GM18519 (cell line): ENCODE data around the gene SMOC1.

Experiments
- ATAC-seq: cut with Tn5 transposase; IDR thresholded peaks from one replicate; pipeline ENCODE4 v1.9.1; 2021; ENCODE audit warnings: mild to moderate bottlenecking, moderate library complexity; ENCODE audit not compliant: unreplicated experiment, low FRiP score

Gene SMOC1

DNA sequence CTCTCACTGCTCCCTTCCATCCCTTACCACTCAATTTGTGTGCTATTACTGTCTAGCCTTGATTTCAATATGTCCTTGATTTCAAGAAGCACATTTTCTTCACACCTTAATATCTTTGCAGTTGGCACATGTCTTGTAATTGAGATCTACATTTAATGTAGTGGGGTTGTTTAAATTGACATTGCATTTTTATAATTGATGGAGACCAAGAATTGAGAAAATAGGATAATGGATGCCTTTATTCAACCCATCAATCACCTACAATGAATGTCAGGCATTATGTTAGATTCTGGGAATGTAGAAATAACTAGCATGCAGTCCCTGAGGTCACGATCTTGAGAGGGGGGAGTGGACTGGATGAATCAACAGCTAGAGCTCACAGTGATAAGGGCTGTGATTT is 94.6 kb downstream of the SMOC1 start:
- ATAC-seq, result no peak

GRCh38 chr14:69979882-69980281 is 100.7 kb downstream of the SMOC1 start:
- no peak for ATAC-seq

DNA sequence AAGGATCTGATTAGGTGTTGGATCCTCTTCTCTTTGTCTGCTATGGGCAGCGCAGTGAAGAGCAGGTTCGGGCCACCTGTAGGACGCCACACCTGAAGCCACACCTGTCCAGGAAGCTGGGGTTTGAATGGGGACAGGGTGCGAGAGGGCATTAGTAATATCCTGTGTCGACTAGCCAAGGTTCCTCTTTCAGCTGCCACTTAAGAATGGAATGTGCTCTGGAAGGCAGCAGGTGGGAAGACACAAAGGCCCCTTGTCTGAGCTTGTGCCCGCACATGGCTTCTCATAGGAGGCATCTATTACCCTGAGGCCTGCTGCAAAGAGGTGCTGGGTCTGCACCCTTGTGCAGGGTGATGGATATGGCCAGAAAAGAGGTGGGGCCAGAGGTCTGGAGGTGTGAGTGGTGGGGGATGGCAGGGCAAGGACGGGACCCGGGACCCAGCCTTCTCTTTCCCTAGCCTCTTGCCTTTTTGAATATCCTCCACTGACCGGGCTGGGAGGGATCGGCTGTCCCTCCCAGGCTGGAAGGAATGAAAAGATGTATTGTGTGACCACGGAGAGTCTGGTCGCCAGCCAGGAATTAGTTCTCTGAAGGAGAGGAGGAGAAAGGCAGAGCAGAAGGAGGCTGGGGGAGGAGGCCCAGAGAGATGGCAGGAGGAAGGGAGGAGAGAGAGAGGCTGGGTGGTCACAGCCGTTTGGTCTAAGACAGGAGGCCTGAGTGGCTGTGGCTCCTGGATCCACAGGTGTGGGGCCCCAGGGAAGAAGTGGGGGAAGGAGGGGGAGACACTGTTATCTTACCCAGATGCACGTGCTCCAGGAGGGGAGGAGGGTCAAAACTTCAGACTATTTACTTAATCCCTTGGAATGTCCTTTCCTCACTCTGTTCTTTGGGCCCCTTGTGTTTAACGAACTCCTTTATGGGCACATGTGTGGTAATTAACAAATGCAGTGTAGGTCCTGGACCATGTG is 101.5 kb downstream of the SMOC1 start:
- ATAC-seq, result no peak

- ATAC-seq, result no peak
Measured at GRCh38 chr14:69982220-69982839, 103.1 kb downstream of the SMOC1 start.

DNA sequence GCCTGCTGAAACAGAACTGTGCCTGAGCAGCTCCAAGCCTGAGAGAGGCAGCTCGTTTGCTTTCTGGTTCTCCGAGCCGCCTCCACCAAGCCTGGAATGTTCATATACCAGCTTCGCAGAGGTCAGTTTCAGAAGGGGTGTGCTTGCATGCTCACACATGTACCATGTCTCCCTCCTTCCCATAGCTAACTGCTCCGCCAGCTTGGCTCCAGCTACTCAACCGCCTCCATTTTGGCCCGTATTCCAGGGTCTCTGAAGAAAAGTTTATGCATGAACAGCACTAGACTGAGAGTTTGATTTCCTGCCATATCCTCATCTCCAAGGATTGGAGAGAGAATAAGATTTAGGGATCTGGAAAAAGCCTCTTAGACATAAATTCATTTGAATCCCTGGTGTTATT is 103.7 kb downstream of the SMOC1 start:
- no peak for ATAC-seq

DNA sequence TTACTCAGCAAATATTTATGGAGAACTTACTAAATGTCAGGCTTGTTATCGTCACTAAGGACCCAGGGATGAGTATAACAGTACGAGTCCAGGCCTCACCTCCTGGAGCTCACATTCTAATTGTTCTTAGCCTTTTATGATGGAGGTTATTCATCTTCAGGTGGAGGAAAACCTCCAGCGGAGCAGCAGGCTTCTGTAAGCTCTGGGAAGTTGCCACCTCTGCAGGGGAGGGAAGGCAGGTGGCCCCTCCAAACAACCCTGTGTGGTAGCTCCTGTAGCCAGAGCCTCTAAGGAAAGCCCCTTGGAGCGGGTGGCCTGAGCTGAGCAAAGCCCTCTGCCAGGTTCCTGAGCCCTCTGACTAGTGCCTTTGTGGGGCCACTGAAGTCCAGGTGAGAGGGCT is 104.1 kb downstream of the SMOC1 start:
- no peak for ATAC-seq

DNA sequence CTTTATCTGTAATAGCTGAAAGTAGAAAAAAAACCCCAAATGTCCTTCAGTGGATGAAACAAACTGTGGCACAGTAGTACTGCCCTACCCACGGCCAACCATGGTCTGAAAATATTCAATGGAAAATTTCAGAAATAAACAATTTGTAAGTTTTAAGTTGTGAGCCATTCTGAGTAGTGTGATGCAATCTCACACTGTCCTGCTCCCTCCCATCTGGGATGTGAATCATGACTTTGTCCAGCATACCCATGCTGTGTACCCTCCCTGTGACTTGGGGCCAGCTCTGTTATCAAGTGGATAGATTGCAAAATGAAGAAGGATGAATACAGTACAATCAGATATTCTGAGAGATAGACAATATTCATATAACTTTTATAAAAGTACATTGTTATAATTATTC is 106.2 kb downstream of the SMOC1 start:
- no peak for ATAC-seq

GRCh38 chr14:69986336-69986735 is 107.1 kb downstream of the SMOC1 start:
- no peak for ATAC-seq

DNA sequence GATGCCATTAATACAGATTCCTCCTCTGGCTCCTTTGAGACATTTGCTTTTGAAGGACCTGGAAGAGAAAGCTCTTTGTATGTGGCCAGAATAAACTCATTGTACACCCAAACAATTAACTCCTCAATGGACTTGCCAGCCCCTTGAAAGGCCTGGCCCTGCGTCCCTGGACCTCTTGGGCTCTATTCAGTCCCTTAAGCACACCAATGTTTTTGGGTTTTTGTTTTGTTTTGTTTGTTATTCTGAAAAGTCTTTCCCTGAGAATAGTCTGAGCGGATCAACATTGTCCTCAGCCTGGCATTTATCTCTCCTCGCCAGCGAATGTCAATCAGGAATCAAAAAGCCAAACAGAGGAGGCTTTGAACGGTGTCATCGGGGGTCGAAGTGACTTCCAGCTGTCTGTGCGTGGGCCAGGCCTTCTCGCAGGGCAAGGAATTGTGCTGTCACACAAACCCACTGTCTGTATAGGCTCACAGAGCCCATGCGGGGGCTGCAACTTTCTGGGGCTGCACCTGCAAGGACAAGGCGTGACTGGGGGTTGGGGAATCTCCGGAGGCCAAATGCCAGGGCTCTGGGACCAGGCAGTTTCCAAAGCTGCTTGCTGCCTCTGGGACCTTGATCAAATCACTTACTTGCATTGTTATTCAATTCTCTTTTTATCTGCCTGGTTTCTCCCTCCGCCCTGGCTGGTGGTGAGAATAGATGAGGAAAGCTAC is 108.3 kb downstream of the SMOC1 start:
- ATAC-seq, result no peak

DNA sequence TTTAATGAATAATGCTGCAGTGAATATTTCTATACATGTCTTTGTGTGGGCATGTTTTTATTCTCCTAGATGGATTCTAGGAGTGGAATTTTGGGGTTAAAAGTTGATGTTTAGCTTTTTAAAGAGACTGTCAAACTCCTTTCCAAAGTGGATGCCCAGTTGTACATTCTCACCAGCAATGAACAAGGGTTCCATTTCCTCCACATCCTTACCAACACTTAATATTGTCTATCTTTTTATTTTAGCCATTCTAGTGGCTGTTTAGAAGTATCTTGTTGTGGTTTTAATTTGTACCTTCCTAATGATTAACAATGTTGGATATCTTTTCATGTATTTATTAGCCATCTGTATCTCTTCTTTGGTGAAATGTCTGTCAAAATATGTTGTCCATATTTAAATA is 109.8 kb downstream of the SMOC1 start:
- no peak for ATAC-seq

- ATAC-seq, result no peak
Measured at GRCh38 chr14:69989622-69990021, 110.4 kb downstream of the SMOC1 start.

DNA sequence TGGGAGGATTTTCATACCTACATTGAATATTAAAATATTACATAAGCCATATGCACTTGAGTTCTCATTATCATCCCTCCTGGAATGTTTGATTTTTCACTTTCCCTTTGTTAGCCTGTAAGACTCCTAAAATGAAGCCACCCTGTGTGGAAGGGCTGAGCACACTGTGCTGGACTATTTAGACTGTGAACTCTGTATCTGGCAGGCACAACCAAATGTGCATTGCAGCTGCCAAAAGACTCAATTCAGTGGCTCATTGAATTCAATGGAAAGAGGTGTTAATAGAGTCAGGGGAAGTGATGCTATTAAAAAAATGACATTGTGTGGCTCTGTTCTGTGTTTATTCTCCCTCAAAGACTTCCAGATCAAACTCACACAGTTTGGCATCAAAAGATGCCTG is 111.1 kb downstream of the SMOC1 start:
- no peak for ATAC-seq

DNA sequence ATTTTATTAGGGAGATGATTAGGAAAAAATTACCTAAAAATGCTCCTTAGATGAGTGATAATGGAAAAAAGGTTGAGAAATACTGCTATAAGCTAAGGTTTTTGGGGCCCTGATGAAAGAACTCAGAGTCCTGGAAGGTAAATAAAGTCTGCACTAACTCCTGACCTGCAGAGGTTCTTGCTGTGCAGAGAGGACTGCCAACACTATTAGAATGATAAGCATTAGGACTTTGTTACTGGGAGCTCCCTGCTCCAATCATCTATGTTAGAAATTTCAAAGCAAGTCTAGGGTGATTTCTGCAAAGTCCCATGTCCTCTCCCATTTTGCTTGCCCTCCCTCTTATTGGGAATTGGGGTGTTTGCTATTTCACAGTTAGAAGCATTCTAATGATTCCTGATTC is 112.2 kb downstream of the SMOC1 start:
- ATAC-seq, result no peak

GRCh38 chr14:69992564-69992963 is 113.3 kb downstream of the SMOC1 start:
- ATAC-seq, result no peak

GRCh38 chr14:69993326-69993725 is 114.1 kb downstream of the SMOC1 start:
- no peak for ATAC-seq

- ATAC-seq, result no peak
Measured at GRCh38 chr14:69994002-69994401, 114.8 kb downstream of the SMOC1 start.

GRCh38 chr14:69996216-69996615 is 117.0 kb downstream of the SMOC1 start:
- no peak for ATAC-seq

DNA sequence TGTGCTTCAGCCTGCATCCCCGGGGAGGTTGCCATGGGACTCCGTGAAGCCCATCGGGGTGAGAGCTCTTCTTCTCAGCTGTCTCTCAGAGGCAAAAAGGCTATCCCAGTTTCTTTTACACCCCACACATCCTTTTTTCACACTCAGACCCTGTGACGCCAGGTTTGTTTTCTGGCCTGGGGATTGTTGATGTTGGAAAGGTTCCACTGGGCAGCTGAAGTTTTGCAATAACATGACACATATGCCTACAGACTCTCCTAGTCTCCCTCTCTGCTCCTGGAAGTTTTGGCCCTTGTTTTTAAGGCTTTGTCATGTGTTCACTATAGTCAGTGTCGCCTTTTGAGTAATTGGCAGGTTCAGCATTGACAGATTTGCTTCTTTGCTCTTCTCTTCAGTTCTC is 118.6 kb downstream of the SMOC1 start:
- no peak for ATAC-seq

- ATAC-seq, result no peak
Measured at GRCh38 chr14:69999261-69999674, 120.1 kb downstream of the SMOC1 start.

GRCh38 chr14:70000601-70001000 is 121.4 kb downstream of the SMOC1 start:
- ATAC-seq, result no peak

DNA sequence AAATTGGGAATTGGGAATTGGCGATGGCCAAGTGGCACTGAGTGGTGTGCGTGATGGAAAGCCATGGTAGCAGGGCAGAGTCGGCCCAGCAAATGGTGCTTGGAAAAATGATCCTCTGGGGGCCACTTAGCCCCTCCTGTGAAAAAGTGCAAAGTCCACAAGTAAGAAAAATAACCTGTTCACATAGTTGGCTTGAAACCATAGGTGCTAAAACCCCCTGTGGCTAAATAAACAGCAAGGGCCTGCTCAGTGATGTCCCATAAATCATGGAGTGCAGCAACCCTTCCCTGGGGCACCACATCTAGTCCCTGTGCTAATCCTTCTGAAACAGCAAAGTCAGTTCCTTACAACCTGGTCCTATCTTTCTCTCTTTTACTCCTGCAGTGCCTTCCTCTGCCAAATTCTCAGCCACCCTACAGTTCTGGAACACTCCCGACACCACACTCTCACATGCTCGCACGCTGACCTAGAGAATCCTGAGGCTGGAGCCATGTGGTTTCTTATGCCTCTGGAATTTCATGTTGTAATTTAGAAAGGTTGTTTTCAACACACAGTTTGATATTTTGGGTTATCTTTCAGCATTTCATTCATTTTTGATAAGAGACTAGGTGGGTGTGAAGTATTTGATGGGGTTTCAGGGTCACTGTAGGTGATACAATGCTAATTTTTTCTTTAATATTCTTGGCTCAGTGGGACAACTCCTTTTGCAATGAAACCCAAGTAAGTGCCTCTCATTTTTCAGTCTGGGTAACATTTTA is 123.6 kb downstream of the SMOC1 start:
- ATAC-seq, result no peak
